Adipocyte (in vitro differentiated cells): Measurements from ENCODE around the gene TSPOAP1.
"Not testable (repeated sequence)": the region's sequence is repeated elsewhere in the genome, so short reads cannot be mapped to it uniquely, and the experiment has no call there.

ENCODE experiments used
- DNase-seq: peaks from one replicate; pipeline ENCODE4 v3.0.0-alpha.2; 2015; ENCODE audit warnings: low read depth
- H3K27me3 ChIP-seq: replicated peaks from 2 replicates; pipeline ENCODE4 v1.7.0; 2013; ENCODE audit warnings: mild to moderate bottlenecking, low read length, moderate library complexity; ENCODE audit not compliant: control insufficient read depth, insufficient read depth
- H3K36me3 ChIP-seq: 2 replicates; pipeline ENCODE4 v1.7.0; 2013; ENCODE audit warnings: low read length, mild to moderate bottlenecking, moderate library complexity; ENCODE audit not compliant: control insufficient read depth, insufficient read depth, severe bottlenecking
- H3K4me1 ChIP-seq: 2 replicates; pipeline ENCODE4 v1.7.0; 2013; ENCODE audit warnings: mild to moderate bottlenecking, low read length, moderate library complexity; ENCODE audit not compliant: control insufficient read depth, insufficient read depth
- H3K4me3 ChIP-seq: 2 replicates; pipeline ENCODE4 v1.7.0; 2013; ENCODE audit warnings: mild to moderate bottlenecking, low read length, moderate library complexity
- H3K9ac ChIP-seq: 2 replicates; pipeline ENCODE4 v1.7.0; 2013; ENCODE audit warnings: mild to moderate bottlenecking, low read length, moderate library complexity
- H3K9me3 ChIP-seq: 2 replicates; pipeline ENCODE4 v1.7.0; 2013; ENCODE audit warnings: mild to moderate bottlenecking, low read length, moderate library complexity; ENCODE audit not compliant: control insufficient read depth

The TSPOAP1 gene

DNA sequence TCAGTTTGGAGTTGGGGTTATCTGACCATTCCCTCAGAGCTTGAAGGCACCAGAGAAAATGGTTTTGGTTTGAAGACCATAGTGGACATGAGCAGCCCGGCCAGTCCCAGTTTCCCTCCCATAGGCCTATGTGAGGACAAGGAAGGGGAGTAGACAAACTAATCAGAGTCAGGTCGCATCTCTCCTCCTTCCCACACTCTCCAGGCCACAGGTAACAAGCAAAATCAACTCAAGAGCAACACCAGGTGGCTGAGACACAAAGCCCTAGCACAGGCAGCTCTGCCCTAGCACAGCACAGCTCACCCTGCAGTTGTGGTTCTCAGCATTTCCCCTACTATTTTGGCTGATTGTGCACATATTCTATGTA, 16.2 kb upstream of the TSPOAP1 start:
- no peaks in the 10 kb centered on the region for H3K9me3 ChIP-seq
- no peak overlapping the region for H3K4me3 ChIP-seq
- H3K9ac ChIP-seq: no peak overlapping the region
- no peaks in the 10 kb centered on the region for H3K4me1 ChIP-seq
- peaks cover 61% of the 10 kb centered on the region for H3K36me3 ChIP-seq
- no peak for DNase-seq
- no peaks in the 10 kb centered on the region for H3K27me3 ChIP-seq

DNA sequence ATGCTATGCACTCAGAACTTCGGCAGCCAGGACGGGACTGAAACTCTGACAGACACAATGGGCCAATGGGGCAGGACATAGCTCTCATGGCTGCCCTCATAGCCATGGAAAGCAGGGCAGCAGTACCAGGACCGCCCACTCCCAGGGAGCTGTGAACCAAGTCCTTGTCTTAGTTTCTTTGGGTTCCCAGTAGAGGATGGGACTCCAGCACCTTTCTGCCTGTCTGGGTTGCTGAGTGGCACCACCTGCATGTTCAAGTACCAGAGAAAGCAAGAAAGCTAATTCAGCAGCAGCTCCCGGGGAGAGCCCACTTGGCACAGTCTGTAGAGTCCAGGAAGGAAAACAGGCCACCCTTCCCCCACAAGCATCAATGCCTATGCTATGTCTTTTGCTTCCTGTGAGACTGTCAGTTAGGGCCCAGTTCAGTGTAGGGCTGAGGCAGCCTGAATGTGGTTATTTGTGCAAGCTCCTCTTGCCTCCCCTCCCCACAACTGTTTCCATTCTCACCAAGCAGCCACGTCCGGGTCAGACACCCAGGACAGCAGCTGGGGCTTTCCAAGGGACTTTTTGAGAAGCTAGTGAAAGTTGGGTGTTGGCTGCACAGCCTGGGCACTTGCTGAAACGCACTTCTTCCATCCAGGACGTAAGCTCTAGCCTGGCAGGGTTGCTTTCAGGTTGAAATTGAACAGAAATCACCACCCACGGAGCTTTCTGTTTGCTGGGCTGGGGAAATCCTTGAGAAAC, 15.6 kb upstream of the TSPOAP1 start:
- Histone ChIP-seq H3K9me3 (no peaks in the 10 kb centered on the region), H3K36me3 (peaks cover 55% of the 10 kb centered on the region), H3K4me1 (no peaks in the 10 kb centered on the region), H3K27me3 (no peaks in the 10 kb centered on the region), H3K4me3 (no peak overlapping the region), H3K9ac (no peak overlapping the region)
- DNase-seq: no peak

DNA sequence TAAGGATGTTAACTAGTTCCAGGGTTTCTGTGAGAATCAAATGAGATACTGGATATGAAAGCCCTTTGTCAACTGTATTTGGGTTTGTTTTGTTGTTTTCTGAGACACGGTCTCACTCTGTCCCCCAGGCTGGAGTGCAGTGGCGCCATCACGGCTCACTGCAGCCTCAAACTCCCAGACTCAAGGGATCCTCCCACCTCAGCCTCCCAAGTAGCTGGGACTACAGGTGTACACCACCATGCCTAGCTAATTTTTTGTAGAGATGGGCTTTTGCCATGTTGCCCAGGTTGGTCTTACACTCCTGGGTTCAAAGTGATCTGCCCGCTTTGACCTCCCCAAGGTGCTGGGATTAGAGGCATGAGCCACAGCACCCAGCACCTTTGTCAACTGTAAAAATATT, 14.5 kb upstream of the TSPOAP1 start:
- Histone ChIP-seq H3K36me3 (peaks cover 44% of the 10 kb centered on the region), H3K4me1 (no peaks in the 10 kb centered on the region), H3K9me3 (no peaks in the 10 kb centered on the region), H3K9ac (no peak overlapping the region), H3K4me3 (no peak overlapping the region), H3K27me3 (no peaks in the 10 kb centered on the region)
- DNase-seq: no peak

DNA sequence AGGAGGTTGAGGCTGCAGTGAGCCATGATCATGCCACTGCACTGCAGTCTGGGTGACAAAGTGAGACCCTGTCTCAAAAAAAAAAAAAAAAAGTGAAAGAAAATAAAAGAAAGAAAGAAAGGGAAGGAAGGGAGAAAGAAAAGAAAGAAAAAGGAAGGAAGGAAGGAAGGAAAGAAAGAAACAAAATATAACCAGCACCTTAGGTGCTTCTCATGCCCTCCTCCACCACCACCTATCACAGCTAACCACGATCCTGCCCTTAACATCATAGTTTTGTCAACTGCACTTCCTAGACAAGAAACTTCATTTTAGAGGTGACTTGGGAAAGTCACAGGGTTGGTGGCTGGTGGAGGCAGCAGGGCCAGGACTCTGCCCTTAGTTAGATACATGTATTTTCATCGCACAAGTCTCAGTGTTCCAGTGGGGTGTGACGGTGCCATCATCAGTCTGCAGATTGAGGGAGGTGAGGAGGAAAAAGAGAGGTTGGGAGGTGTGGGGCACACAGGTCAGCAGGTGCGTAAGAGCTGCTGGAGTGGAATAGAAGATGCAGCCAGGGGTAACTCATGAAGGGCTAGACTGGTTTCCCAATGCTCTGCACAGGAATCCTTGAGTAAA, 13.4 kb upstream of the TSPOAP1 start:
- DNase-seq: no peak
- Histone ChIP-seq H3K9me3 (no peaks in the 10 kb centered on the region), H3K27me3 (no peaks in the 10 kb centered on the region), H3K4me3 (no peak overlapping the region), H3K4me1 (peaks cover 4% of the 10 kb centered on the region), H3K9ac (no peak overlapping the region), H3K36me3 (peaks cover 33% of the 10 kb centered on the region)

DNA sequence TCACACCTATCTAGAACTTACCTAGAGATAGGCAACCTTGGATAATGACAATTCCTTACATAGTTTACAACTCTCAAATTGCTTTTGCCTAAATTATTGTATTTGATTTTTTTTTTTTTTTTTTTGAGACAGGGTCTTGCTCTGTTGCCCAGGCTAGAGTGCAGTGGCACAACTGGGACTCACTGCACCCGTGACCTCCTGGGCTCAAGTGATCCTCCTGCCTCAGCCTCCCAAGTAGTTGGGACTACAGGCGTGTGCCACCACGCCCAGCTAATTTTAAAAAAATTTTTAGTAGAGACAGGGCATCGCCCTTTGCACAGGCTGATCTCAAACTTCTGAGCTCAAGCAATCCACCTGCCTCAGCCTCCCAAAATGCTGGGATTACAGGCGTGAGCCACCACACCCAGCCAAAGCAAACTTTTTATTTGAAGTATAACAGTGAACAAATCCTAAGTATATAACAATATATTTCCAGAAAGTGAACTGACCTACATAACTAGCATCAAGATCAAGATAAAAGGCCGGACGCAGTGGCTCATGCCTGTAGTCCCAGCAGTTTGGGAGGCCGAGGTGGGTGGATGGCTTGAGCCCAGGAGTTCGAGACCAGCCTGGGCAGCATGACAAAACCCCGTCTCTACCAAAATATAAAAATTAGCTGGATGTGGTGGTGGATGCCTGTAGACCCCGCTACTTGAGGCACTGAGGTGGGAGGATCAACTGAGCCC, 12.7 kb upstream of the TSPOAP1 start:
- H3K4me1 ChIP-seq, H3K27me3 ChIP-seq, DNase-seq, H3K9ac ChIP-seq, H3K4me3 ChIP-seq, H3K9me3 ChIP-seq: not testable (repeated sequence)
- H3K36me3 ChIP-seq: peaks cover 26% of the 10 kb centered on the region

DNA sequence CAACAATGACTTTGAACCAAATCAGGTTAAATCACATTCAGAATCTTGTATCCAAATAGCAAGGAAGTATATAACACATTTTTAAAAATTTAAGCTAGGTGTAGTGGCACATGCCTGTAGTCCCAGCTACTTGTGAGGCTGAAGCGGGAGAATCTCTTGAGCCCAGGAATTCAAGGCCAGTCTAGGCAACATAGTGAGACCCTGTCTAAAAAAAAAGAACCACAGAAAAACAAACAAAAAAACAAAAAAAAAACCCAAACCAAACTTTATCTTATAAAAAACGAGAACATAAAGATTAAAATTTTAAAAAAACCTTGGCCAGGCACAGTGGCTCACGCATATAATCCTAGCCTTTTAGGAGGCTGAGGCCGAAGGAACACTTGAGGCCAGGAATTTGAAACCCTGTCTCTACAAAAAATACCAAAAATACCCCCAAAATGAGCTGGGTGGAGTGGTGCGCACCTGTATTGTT, 11.8 kb upstream of the TSPOAP1 start:
- Histone ChIP-seq H3K9me3 (no peaks in the 10 kb centered on the region), H3K36me3 (peaks cover 17% of the 10 kb centered on the region), H3K4me1 (peaks cover 4% of the 10 kb centered on the region), H3K9ac (no peak overlapping the region), H3K4me3 (no peak overlapping the region), H3K27me3 (no peaks in the 10 kb centered on the region)
- DNase-seq: no peak

DNA sequence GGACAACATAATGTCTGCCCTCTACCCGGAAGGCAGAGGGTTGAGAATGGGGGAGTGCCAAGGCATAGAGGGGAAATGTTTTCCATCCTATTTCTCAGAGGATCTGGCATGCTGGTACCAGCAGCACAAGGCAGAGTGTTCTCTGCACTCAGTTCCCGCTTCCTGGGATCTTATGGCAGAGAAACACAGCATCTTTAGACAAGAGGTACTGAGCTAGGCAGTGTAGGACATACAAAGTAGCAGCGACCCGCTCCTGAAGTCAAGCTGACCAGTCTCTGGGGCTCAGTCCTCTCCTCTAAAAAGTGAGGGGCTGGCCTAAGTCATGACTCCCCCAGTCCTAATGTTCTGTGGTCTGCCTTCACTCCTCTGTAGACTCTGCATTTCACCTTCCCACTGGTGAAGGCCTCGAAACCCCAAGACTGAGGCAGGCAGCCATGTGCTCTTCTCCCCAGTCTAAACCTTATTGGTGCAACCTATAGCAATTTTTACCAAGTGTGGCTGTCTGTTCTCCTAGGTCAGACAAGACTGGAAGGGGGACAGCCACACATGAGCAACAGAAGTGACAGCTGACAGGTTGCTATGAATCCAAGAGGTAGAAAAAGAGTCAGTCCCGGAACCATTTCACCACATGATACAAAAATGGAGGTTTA, 11.3 kb upstream of the TSPOAP1 start:
- no peak overlapping the region for H3K4me3 ChIP-seq
- no peak overlapping the region for H3K9ac ChIP-seq
- peaks cover 12% of the 10 kb centered on the region for H3K36me3 ChIP-seq
- peaks cover 4% of the 10 kb centered on the region for H3K4me1 ChIP-seq
- H3K27me3 ChIP-seq: no peaks in the 10 kb centered on the region
- H3K9me3 ChIP-seq: no peaks in the 10 kb centered on the region
- no peak for DNase-seq

DNA sequence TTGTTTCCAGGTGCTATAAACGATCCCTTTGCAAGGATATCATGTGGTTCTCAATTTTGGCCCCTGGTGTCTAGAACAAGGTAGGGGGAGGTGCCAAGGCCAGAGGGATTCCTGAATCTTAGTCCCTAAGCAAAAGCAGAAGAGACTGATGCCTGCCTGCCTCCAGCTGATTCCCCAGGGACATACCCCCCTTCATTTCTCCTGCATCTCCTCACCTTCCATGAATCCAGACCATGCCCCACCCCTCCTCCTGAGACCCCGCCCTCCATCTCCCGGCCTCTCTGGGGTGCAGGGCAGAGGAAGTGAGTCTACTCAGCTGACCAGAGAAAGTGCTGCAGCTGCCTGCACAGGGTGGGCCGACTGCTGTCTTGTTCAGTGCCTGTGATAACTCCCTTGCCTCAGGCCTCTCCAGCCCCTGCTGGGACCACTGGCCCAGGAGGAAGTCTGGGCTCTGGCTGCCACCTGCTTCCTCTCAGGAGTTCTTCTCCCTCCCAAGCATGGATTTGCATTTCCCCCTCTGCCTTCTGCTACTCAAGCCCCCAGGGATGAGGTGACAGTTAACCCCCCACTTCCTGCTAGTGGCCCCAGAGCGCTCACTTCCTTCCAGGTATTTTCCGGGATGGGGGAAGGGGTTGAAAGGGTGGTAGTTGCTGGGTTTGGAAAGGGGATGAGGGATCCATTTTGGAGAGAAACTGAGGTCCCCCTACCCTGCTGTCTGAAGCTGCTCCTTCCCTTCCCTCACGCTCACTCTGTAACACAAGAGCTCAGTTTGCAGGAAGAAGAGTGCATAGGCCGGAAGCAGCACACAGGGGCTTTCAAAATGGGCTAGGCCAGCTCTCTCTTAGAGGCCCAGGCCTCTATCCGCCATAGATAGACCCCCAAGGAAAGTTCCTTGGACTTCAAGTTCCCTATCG, 10.5 kb upstream of the TSPOAP1 start:
- Histone ChIP-seq H3K27me3 (no peaks in the 10 kb centered on the region), H3K9me3 (no peaks in the 10 kb centered on the region), H3K36me3 (peaks cover 6% of the 10 kb centered on the region), H3K4me1 (peaks cover 4% of the 10 kb centered on the region), H3K4me3 (no peak overlapping the region), H3K9ac (no peak overlapping the region)
- no peak for DNase-seq

DNA sequence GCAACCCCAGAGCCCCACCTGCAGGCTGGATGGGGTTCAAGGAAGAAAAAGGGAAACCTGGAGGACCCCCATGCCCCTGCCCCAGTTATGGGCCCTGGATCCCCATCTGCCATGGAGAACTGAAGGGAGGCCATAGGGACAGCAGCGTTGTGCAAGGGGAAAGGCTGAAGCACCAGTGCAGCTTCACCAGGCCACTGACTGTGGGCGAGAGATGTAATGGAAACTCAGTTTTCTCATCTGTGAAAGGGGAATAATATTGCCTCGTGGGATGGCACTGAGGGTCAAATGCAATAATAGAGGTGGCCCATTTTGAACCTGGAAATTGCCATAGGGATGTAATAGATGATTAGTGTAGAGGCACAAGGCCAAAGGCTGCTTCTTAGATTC, 9.9 kb upstream of the TSPOAP1 start:
- Histone ChIP-seq H3K27me3 (no peaks in the 10 kb centered on the region), H3K4me3 (no peak overlapping the region), H3K9me3 (no peaks in the 10 kb centered on the region), H3K9ac (no peak overlapping the region), H3K36me3 (no peaks in the 10 kb centered on the region), H3K4me1 (peaks cover 4% of the 10 kb centered on the region)
- DNase-seq: no peak

DNA sequence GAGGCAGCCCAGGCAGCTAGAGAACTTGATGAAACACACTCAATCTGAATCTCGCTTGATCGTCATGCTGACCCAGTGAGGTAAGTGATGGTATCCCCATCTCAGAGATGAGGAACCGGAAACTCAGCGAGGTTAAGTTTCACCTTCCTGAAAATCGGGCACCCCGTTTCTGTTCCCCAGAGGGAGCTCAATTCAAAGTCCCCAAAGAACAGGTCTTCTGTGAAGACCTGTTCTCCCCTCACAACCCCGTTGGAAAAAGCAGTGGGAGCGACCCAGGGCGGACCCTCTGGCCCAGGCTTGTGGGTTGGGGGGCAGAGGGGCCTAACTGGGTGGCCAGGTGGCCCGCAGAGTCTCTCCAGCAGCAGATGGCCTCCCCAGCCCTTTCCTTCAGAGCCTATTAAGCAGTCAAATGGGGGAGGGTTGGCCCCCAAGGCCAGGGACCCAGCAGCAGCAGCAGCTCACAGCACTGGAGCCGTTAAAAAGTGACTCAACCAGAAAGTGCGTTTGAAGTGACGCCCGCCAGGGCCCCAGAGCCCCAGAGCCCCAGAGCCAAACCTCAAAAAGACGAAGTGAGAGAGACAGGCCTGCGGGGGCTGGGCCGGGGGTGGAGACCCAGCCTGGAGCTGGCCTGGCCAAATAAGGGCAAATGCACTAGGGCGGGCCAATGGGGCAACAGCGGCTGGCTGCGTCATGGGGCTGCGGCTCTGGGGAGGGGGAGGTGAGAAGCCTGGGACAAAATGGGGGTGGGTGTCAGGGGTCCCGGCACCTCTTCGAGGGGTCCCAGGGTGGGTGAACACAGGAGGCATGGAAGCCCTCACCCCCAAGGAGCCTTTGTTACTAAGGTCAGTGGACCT, 9.2 kb upstream of the TSPOAP1 start:
- Histone ChIP-seq H3K36me3 (no peaks in the 10 kb centered on the region), H3K9ac (peak overlapping the region; percentile 22), H3K9me3 (no peaks in the 10 kb centered on the region), H3K4me3 (no peak overlapping the region), H3K27me3 (no peaks in the 10 kb centered on the region), H3K4me1 (peaks cover 4% of the 10 kb centered on the region)
- peak; percentile 21 for DNase-seq
